ENCODE measurements around the gene PSMC1.

DNA sequence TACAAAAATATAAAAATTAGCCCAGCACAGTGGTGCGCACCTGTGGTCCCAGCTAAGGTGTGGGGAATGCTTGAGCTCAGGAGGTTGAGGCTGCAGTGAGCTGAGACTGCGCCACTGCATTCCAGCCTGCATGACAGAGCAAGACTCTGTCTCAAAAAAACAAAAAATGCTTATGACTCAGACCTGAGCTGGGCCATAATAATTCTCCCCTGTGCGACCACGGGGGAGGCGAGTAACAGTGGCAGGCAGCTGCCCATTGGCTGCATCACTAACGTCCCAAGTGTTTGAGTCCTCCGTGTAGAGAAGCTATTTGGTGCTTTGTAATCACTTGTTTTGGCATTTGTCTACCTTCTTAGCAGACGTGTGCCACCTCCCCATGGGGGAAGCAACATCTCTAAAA lies 24.9 kb downstream of the PSMC1 start:
- TF ChIP-seq POLR2A (IDR thresholded peaks at IDR 0.05): no peak
- TF ChIP-seq, protein P1, sequence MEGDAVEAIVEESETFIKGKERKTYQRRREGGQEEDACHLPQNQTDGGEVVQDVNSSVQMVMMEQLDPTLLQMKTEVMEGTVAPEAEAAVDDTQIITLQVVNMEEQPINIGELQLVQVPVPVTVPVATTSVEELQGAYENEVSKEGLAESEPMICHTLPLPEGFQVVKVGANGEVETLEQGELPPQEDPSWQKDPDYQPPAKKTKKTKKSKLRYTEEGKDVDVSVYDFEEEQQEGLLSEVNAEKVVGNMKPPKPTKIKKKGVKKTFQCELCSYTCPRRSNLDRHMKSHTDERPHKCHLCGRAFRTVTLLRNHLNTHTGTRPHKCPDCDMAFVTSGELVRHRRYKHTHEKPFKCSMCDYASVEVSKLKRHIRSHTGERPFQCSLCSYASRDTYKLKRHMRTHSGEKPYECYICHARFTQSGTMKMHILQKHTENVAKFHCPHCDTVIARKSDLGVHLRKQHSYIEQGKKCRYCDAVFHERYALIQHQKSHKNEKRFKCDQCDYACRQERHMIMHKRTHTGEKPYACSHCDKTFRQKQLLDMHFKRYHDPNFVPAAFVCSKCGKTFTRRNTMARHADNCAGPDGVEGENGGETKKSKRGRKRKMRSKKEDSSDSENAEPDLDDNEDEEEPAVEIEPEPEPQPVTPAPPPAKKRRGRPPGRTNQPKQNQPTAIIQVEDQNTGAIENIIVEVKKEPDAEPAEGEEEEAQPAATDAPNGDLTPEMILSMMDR (IDR thresholded peaks at IDR 0.05): no peak
